GM21381 (cell line): ENCODE data around the gene HTR6.
A peak's percentile ranks its signal among the peaks of the same experiment; 100 is the strongest.

Experiments
- ATAC-seq: cut with Tn5 transposase; IDR thresholded peaks from one replicate; pipeline ENCODE4 v1.9.1; 2021; ENCODE audit warnings: mild to moderate bottlenecking, moderate library complexity; ENCODE audit not compliant: unreplicated experiment

HTR6 gene

GRCh38 chr1:19685994-19686393 lies 21.3 kb downstream of the HTR6 start:
- ATAC-seq = no peak

- no peak for ATAC-seq
Observed at GRCh38 chr1:19687414-19687813, 22.7 kb downstream of the HTR6 start.

GRCh38 chr1:19688041-19688842 lies 23.6 kb downstream of the HTR6 start:
- ATAC-seq = no peak

- no peak for ATAC-seq
Observed at GRCh38 chr1:19689085-19689757, 24.5 kb downstream of the HTR6 start.

- ATAC-seq = no peak
Observed at GRCh38 chr1:19689856-19690255, 25.2 kb downstream of the HTR6 start.

GRCh38 chr1:19690342-19690741 lies 25.7 kb downstream of the HTR6 start:
- ATAC-seq = no peak

GRCh38 chr1:19694298-19694697 lies 29.6 kb downstream of the HTR6 start:
- ATAC-seq = no peak

GRCh38 chr1:19695772-19696171 lies 31.1 kb downstream of the HTR6 start:
- no peak for ATAC-seq

- no peak for ATAC-seq
Observed at GRCh38 chr1:19696820-19697219, 32.1 kb downstream of the HTR6 start.

GRCh38 chr1:19698181-19698580 lies 33.5 kb downstream of the HTR6 start:
- ATAC-seq = peak; percentile 55

- ATAC-seq = no peak
Observed at GRCh38 chr1:19700079-19700777, 35.6 kb downstream of the HTR6 start.

- no peak for ATAC-seq
Observed at GRCh38 chr1:19703280-19703679, 38.6 kb downstream of the HTR6 start.

- no peak for ATAC-seq
Observed at GRCh38 chr1:19704247-19705113, 39.8 kb downstream of the HTR6 start.

- ATAC-seq = no peak
Observed at GRCh38 chr1:19705464-19705863, 40.8 kb downstream of the HTR6 start.

GRCh38 chr1:19706136-19706535 lies 41.5 kb downstream of the HTR6 start:
- ATAC-seq = no peak

GRCh38 chr1:19708567-19709110 lies 44.0 kb downstream of the HTR6 start:
- no peak for ATAC-seq

GRCh38 chr1:19709260-19709793 lies 44.7 kb downstream of the HTR6 start:
- ATAC-seq = no peak

GRCh38 chr1:19710825-19711611 lies 46.3 kb downstream of the HTR6 start:
- ATAC-seq = peak; percentile 50

- ATAC-seq = no peak
Observed at GRCh38 chr1:19712928-19713327, 48.3 kb downstream of the HTR6 start.
